PC-9 (cell line): ENCODE measurements around the gene SLC25A11.

Experiments used
- EZH2 ChIP-seq: fragments of 200-600 bp; sonication (generic); IDR thresholded peaks from 2 replicates; pipeline ENCODE4 v1.8.0; 2017; ENCODE audit warnings: antibody characterized with exemption, low read depth
- TF ChIP-seq, protein P1 (sequence below): fragments of 200-600 bp; sonication (generic); conservative IDR thresholded peaks from 2 replicates; pipeline ENCODE4 v1.6.1; 2017; ENCODE audit warnings: mixed run types, antibody characterized with exemption, mild to moderate bottlenecking, moderate library complexity

DNA sequence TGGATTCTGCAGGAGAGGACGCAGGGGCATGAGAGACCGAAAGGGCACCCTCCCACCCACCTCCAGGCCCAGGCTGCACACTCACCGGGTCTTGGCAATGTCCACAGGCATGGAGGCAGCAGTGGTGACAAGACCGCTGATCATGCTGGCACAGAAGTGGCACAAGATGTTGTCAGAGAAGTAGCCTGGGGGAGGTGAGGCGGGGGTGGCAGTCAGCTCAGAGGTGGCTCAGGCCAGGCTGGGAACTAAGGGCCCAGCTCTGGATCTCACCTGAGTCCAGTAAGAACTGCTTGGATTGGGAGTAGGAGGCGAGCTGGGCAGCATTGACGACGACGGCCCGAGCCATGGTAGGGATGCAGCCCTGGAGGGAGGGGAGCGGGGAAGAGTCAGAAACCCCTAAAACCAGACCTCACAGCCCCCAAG lies 1.8 kb downstream of the SLC25A11 start:
- TF ChIP-seq, protein P1, sequence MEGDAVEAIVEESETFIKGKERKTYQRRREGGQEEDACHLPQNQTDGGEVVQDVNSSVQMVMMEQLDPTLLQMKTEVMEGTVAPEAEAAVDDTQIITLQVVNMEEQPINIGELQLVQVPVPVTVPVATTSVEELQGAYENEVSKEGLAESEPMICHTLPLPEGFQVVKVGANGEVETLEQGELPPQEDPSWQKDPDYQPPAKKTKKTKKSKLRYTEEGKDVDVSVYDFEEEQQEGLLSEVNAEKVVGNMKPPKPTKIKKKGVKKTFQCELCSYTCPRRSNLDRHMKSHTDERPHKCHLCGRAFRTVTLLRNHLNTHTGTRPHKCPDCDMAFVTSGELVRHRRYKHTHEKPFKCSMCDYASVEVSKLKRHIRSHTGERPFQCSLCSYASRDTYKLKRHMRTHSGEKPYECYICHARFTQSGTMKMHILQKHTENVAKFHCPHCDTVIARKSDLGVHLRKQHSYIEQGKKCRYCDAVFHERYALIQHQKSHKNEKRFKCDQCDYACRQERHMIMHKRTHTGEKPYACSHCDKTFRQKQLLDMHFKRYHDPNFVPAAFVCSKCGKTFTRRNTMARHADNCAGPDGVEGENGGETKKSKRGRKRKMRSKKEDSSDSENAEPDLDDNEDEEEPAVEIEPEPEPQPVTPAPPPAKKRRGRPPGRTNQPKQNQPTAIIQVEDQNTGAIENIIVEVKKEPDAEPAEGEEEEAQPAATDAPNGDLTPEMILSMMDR: no peak
- TF ChIP-seq EZH2: no peak
